C4-2B (cell line): ENCODE data around the gene GBA2.

Source experiments
- ZFX ChIP-seq: fragments of 450-650 bp; IDR thresholded peaks from 2 replicates; pipeline ENCODE4 v1.6.1; 2017
- TF ChIP-seq, protein P1 (sequence below): fragments of 450-650 bp; conservative IDR thresholded peaks from 2 replicates; pipeline ENCODE4 v1.5.1; 2017; ENCODE audit warnings: mild to moderate bottlenecking

DNA sequence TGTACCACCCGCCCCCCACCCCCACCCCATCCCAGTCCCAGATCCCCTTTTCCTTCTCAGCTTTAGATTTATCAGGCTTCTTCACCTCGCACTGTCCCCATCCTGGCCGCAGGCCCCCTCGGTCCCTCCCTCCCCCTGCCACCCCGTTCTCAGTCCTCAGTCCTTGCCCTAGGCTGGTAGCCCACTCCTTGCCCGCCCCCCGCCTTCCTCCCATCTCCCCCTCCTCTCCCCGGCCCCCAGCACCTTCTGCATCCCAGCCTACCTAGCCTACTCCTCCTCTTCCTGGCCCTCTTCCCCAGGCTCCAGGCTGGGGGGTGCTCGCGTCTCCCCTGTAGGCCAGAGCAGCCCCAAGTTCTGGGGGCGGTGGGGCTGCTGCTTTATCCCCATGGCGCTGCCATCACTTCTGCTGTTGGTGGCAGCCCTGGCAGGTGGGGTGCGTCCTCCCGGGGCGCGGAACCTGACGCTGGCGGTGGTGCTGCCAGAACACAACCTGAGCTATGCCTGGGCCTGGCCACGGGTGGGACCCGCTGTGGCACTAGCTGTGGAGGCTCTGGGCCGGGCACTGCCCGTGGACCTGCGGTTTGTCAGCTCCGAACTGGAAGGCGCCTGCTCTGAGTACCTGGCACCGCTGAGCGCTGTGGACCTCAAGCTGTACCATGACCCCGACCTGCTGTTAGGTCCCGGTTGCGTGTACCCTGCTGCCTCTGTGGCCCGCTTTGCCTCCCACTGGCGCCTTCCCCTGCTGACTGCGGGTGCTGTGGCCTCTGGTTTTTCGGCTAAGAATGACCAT, 43.2 kb upstream of the GBA2 start:
- TF ChIP-seq, protein P1, sequence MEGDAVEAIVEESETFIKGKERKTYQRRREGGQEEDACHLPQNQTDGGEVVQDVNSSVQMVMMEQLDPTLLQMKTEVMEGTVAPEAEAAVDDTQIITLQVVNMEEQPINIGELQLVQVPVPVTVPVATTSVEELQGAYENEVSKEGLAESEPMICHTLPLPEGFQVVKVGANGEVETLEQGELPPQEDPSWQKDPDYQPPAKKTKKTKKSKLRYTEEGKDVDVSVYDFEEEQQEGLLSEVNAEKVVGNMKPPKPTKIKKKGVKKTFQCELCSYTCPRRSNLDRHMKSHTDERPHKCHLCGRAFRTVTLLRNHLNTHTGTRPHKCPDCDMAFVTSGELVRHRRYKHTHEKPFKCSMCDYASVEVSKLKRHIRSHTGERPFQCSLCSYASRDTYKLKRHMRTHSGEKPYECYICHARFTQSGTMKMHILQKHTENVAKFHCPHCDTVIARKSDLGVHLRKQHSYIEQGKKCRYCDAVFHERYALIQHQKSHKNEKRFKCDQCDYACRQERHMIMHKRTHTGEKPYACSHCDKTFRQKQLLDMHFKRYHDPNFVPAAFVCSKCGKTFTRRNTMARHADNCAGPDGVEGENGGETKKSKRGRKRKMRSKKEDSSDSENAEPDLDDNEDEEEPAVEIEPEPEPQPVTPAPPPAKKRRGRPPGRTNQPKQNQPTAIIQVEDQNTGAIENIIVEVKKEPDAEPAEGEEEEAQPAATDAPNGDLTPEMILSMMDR = no peak
- TF ChIP-seq ZFX = no peak
